BJ (cell line): ENCODE data around the gene GABARAPL1. TPM values are rescaled to one million over a fixed set of nuclear protein-coding genes. Genes with fewer than 3 reads are reported as not detected.

ENCODE experiments used
- CTCF ChIA-PET: fragments of 350-600 bp; formaldehyde crosslinking; extraction: SDS; loops from one replicate; lab custom pipeline; 2021; ENCODE audit warnings: antibody characterized with exemption, inconsistent platforms; lab: Yijun Ruan, JAX
- POLR2A ChIA-PET: fragments of 300-600 bp; sonication (Branson Sonifier 250); formaldehyde crosslinking; extraction: SDS; loops from one replicate; lab custom pipeline; 2021; ENCODE audit warnings: antibody characterized with exemption; lab: Charles Lee
- DNase-seq: peaks from one replicate; pipeline ENCODE4 v3.0.0-alpha.2; 2011; ENCODE audit warnings: low read depth
- H3K27me3 ChIP-seq: 2 replicates; pipeline ENCODE4 v1.6.0; 2011; ENCODE audit warnings: low read length; ENCODE audit not compliant: control insufficient read depth, insufficient read depth
- H3K36me3 ChIP-seq: 2 replicates; pipeline ENCODE4 v1.5.1; 2011; ENCODE audit warnings: low read length; ENCODE audit not compliant: control insufficient read depth, insufficient read depth
- H3K4me3 ChIP-seq: 2 replicates; pipeline ENCODE4 v1.5.1; 2011; ENCODE audit warnings: low read depth, mild to moderate bottlenecking, control low read depth, low read length
- CTCF ChIP-seq: IDR thresholded peaks from 2 replicates; pipeline ENCODE4 v1.5.1; 2011; ENCODE audit warnings: low read depth, mild to moderate bottlenecking, control low read depth, inconsistent platforms, low read length, moderate library complexity; ENCODE audit not compliant: insufficient read depth
- polyA plus RNA-seq: library from polyadenylated mRNA; depleted of rRNA; stranded (reverse); fragments of >200 nt; gene quantifications from 2 replicates; pipeline ENCODE4 v1.2.3, GENCODE V29; 2011; rRNA removed

GABARAPL1 gene
- polyA plus RNA-seq, 1 experiment, result 192 TPM

- no peak for DNase-seq
- ChIA-PET CTCF (interaction anchor here (1.5 kb wide), 1 partner anchor 55 kb away, joined by 3 read pairs; no protein-coding TSS in a partner anchor), POLR2A (no interaction called here)
- Histone ChIP-seq H3K36me3 (no peaks in the 10 kb centered on the region), H3K27me3 (no peaks in the 10 kb centered on the region), H3K4me3 (no peak overlapping the region)
- no peak for TF ChIP-seq CTCF
Measured at GRCh38 chr12:10268037-10268436, 55.4 kb downstream of the GABARAPL1 start.

DNA sequence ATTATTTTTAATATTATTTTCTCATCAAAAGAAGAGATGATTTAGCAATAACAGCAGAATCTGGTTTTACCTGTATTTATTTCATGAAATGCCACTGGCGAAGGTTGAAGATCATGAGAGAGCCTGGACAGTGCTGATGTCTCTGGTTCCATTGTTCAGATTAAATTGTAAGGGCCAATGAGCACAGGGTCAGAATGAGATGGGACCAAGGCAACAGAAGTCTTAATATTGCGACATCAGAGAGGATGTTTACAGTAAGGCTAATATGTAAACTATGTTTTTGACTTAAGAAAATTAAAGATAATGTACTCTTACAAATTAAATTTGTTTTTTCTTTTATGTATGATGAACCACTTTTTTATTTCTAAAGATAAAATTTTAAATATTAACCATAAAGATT lies 59.8 kb downstream of the GABARAPL1 start:
- CTCF ChIA-PET, result no interaction called here
- TF ChIP-seq CTCF, result no peak
- POLR2A ChIA-PET, result no interaction called here
- DNase-seq, result no peak
- H3K27me3 ChIP-seq, result no peaks in the 10 kb centered on the region
- no peaks in the 10 kb centered on the region for H3K36me3 ChIP-seq
- H3K4me3 ChIP-seq, result no peak overlapping the region

Other genes with a start within 250 kb of the GABARAPL1 start
- not detected in 2 replicates for gene CLEC12A, start 241.5 kb upstream of the GABARAPL1 start, polyA plus RNA-seq
- gene CLEC1B, start 213.8 kb upstream of the GABARAPL1 start, polyA plus RNA-seq, result not detected in 2 replicates
- gene CLEC12B, start 202.2 kb upstream of the GABARAPL1 start, polyA plus RNA-seq, result 0.22 TPM in 1 of 2 replicates, not detected in the other
- gene CLEC9A, start 182.2 kb upstream of the GABARAPL1 start, polyA plus RNA-seq, result not detected in 2 replicates
- 0.80 TPM in 2 replicates for gene CLEC1A, start 113.9 kb upstream of the GABARAPL1 start, polyA plus RNA-seq
- not detected in 2 replicates for gene CLEC7A, start 82.7 kb upstream of the GABARAPL1 start, polyA plus RNA-seq
- gene OLR1, start 40.7 kb upstream of the GABARAPL1 start, polyA plus RNA-seq, result 6.9 and 9.1 TPM in 2 replicates
- gene TMEM52B, start 33.8 kb upstream of the GABARAPL1 start, polyA plus RNA-seq, result 0.85 and 1.4 TPM in 2 replicates
- 0.13 and 0.74 TPM in 2 replicates for gene KLRD1, start 95.0 kb downstream of the GABARAPL1 start, polyA plus RNA-seq
- gene KLRK1, start 177.2 kb downstream of the GABARAPL1 start, polyA plus RNA-seq, result not detected in 2 replicates
- gene KLRC4, start 196.9 kb downstream of the GABARAPL1 start, polyA plus RNA-seq, result not detected in 2 replicates
- gene KLRC3, start 207.7 kb downstream of the GABARAPL1 start, polyA plus RNA-seq, result not detected in 2 replicates
- gene KLRC2, start 223.1 kb downstream of the GABARAPL1 start, polyA plus RNA-seq, result not detected in 2 replicates
- gene KLRC1, start 240.5 kb downstream of the GABARAPL1 start, polyA plus RNA-seq, result not detected in 2 replicates